H9 (cell line): ENCODE data around the gene PDCD10. TPM values are rescaled to one million over a fixed set of nuclear protein-coding genes. Genes with fewer than 3 reads are reported as not detected.
A peak's percentile ranks its signal among the peaks of the same experiment; 100 is the strongest.

Source experiments
- DNase-seq: peaks from one replicate; pipeline ENCODE4 v3.0.0-alpha.2; 2017
- H2AFZ ChIP-seq: one replicate; pipeline ENCODE4 v1.6.1; 2013; ENCODE audit warnings: mild to moderate bottlenecking, low read length, control low read depth, moderate library complexity
- H2AK5ac ChIP-seq: 2 replicates; pipeline ENCODE4 v1.6.1; 2013; ENCODE audit warnings: low read length, control low read depth, mixed read lengths; ENCODE audit not compliant: insufficient read length
- H2BK120ac ChIP-seq: one replicate; pipeline ENCODE4 v1.6.1; 2013; ENCODE audit warnings: low read depth, mild to moderate bottlenecking, low read length, control low read depth, inconsistent platforms; ENCODE audit not compliant: poor library complexity, severe bottlenecking
- H2BK12ac ChIP-seq: 2 replicates; pipeline ENCODE4 v1.6.1; 2013; ENCODE audit warnings: low read length, control low read depth, mixed read lengths, low read depth; ENCODE audit not compliant: insufficient read length
- H2BK15ac ChIP-seq: 2 replicates; pipeline ENCODE4 v1.6.1; 2013; ENCODE audit warnings: low read depth, low read length, control low read depth
- H2BK20ac ChIP-seq: one replicate; pipeline ENCODE4 v1.6.1; 2013; ENCODE audit warnings: low read depth, mild to moderate bottlenecking, low read length, control low read depth, inconsistent platforms; ENCODE audit not compliant: poor library complexity, severe bottlenecking
- H2BK5ac ChIP-seq: 2 replicates; pipeline ENCODE4 v1.6.1; 2013; ENCODE audit warnings: low read length, control low read depth, mixed read lengths; ENCODE audit not compliant: insufficient read length
- H3K14ac ChIP-seq: 2 replicates; pipeline ENCODE4 v1.6.1; 2013; ENCODE audit warnings: low read length, control low read depth; ENCODE audit not compliant: insufficient read depth
- H3K18ac ChIP-seq: 2 replicates; pipeline ENCODE4 v1.6.1; 2013; ENCODE audit warnings: low read depth, mild to moderate bottlenecking, mixed read lengths, low read length, control low read depth; ENCODE audit not compliant: insufficient read length
- H3K23ac ChIP-seq: 2 replicates; pipeline ENCODE4 v1.6.1; 2013; ENCODE audit warnings: low read length, control low read depth, mixed read lengths, low read depth; ENCODE audit not compliant: insufficient read length
- H3K23me2 ChIP-seq: 2 replicates; pipeline ENCODE4 v1.6.1; 2013; ENCODE audit warnings: low read depth, mild to moderate bottlenecking, mixed read lengths, low read length, control low read depth; ENCODE audit not compliant: insufficient read length, poor library complexity, severe bottlenecking
- H3K27ac ChIP-seq: 2 replicates; pipeline ENCODE4 v1.5.1; 2013; ENCODE audit warnings: low read length, control low read depth, mixed read lengths, low read depth; ENCODE audit not compliant: insufficient read length
- H3K27me3 ChIP-seq: 2 replicates; pipeline ENCODE4 v1.6.1; 2013; ENCODE audit warnings: low read length, control low read depth, inconsistent platforms; ENCODE audit not compliant: insufficient read depth
- H3K4ac ChIP-seq: 2 replicates; pipeline ENCODE4 v1.6.1; 2013; ENCODE audit warnings: low read depth, mild to moderate bottlenecking, control low read depth, inconsistent platforms, low read length, moderate library complexity
- H3K4me1 ChIP-seq: 2 replicates; pipeline ENCODE4 v1.6.1; 2013; ENCODE audit warnings: low read length, control low read depth, inconsistent platforms; ENCODE audit not compliant: insufficient read depth
- H3K4me2 ChIP-seq: 2 replicates; pipeline ENCODE4 v1.6.1; 2013; ENCODE audit warnings: low read length, control low read depth, mixed read lengths; ENCODE audit not compliant: insufficient read length, insufficient read depth
- H3K56ac ChIP-seq: 2 replicates; pipeline ENCODE4 v1.6.1; 2013; ENCODE audit warnings: low read depth, mild to moderate bottlenecking, mixed read lengths, low read length, control low read depth; ENCODE audit not compliant: insufficient read length
- H3K79me1 ChIP-seq: 2 replicates; pipeline ENCODE4 v1.6.1; 2013; ENCODE audit warnings: low read depth, mild to moderate bottlenecking, moderate library complexity, low read length, control low read depth, inconsistent platforms; ENCODE audit not compliant: insufficient read depth, poor library complexity, severe bottlenecking
- H3K79me2 ChIP-seq: 2 replicates; pipeline ENCODE4 v1.6.1; 2013; ENCODE audit warnings: low read length, control low read depth, inconsistent platforms; ENCODE audit not compliant: insufficient read depth
- H3K9ac ChIP-seq: 2 replicates; pipeline ENCODE4 v1.6.1; 2013; ENCODE audit warnings: low read length, control low read depth, mixed read lengths; ENCODE audit not compliant: insufficient read length; ENCODE audit errors: extremely low read depth
- H3K9me3 ChIP-seq: one replicate; pipeline ENCODE4 v1.6.1; 2013; ENCODE audit warnings: low read depth, low read length, inconsistent platforms; ENCODE audit not compliant: control insufficient read depth
- H3T11ph ChIP-seq: one replicate; pipeline ENCODE4 v1.6.1; 2013; ENCODE audit warnings: mild to moderate bottlenecking, low read length, control low read depth, inconsistent platforms
- H4K20me1 ChIP-seq: one replicate; pipeline ENCODE4 v1.6.1; 2013; ENCODE audit not compliant: control insufficient read depth, insufficient read length, insufficient read depth
- H4K5ac ChIP-seq: 2 replicates; pipeline ENCODE4 v1.6.1; 2013; ENCODE audit warnings: low read depth, mild to moderate bottlenecking, mixed read lengths, low read length, control low read depth; ENCODE audit not compliant: insufficient read length
- H4K8ac ChIP-seq: replicated peaks from 2 replicates; pipeline ENCODE4 v1.6.1; 2013; ENCODE audit warnings: low read length, control low read depth, mixed read lengths, low read depth; ENCODE audit not compliant: insufficient read length
- H4K91ac ChIP-seq: 2 replicates; pipeline ENCODE4 v1.6.1; 2013; ENCODE audit warnings: low read depth, mild to moderate bottlenecking, moderate library complexity, mixed read lengths, low read length, control low read depth; ENCODE audit not compliant: insufficient read length
- H3K27ac Mint-ChIP-seq, 3 experiments: 2 replicates in 2 of 3; 3 replicates in 1 of 3; pipeline ENCODE4 v1.8.0; 2020 to 2021; ENCODE audit warnings: mixed read lengths in 3 of 3, mild to moderate bottlenecking in 1 of 3, moderate library complexity in 1 of 3
- H3K27me3 Mint-ChIP-seq: 2 replicates; pipeline ENCODE4 v1.8.0; 2021; ENCODE audit warnings: low read depth, mild to moderate bottlenecking, moderate library complexity, mixed read lengths
- H3K36me3 Mint-ChIP-seq, 3 experiments: 2 replicates in 2 of 3; 3 replicates in 1 of 3; pipeline ENCODE4 v1.8.0; 2020 to 2021; ENCODE audit warnings: low read depth in 3 of 3, mixed read lengths in 3 of 3; ENCODE audit not compliant: insufficient read depth in 1 of 3
- H3K4me1 Mint-ChIP-seq, 2 experiments: 2 replicates each; pipeline ENCODE4 v1.8.0; 2020; ENCODE audit warnings: mixed read lengths in 2 of 2
- H3K4me3 Mint-ChIP-seq, 2 experiments: 2 replicates in 1 of 2; 3 replicates in 1 of 2; pipeline ENCODE4 v1.8.0; 2020 to 2021; ENCODE audit warnings: mild to moderate bottlenecking in 2 of 2, mixed read lengths in 2 of 2, moderate library complexity in 1 of 2
- H3K9me3 Mint-ChIP-seq, 2 experiments: 2 replicates in 1 of 2; 3 replicates in 1 of 2; pipeline ENCODE4 v1.8.0; 2020; ENCODE audit warnings: mild to moderate bottlenecking in 2 of 2, mixed read lengths in 2 of 2, moderate library complexity in 1 of 2
- CTCF ChIP-seq: fragments of 200-600 bp; sonication (generic); conservative IDR thresholded peaks from 3 replicates; pipeline ENCODE4 v1.8.0; 2021; ENCODE audit warnings: antibody characterized with exemption, mild to moderate bottlenecking
- WGBS: extraction: QIAGEN DNeasy Blood & Tissue Kit; methylation state at CpG from one replicate; pipeline ENCODE4 v1.1.7; 2013; ENCODE audit warnings: missing lambda C conversion rate, low lambda C conversion rate, mixed read lengths; ENCODE audit not compliant: insufficient read length; ENCODE audit errors: extremely low coverage; 5-methylcytosine and 5-hydroxymethylcytosine counted together
- total RNA-seq: library from RNA; stranded (reverse); gene quantifications from 2 replicates; pipeline ENCODE4 v1.2.1, GENCODE V29; 2021

The PDCD10 gene
- total RNA-seq, 1 experiment from 2014 or later: 64.3 TPM

- no peak overlapping the region for H2BK15ac ChIP-seq
- Mint-ChIP-seq H3K36me3 (no peaks in the 10 kb centered on the region; a peak in 2 of 7 replicates), H3K4me3 (no peak overlapping the region; a peak in 2 of 5 replicates), H3K4me1 (peaks cover 43 to 47% of the 10 kb centered on the region in 2 experiments), H3K27ac (no peak overlapping the region; a peak in 1 of 7 replicates), H3K27me3 (no peaks in the 10 kb centered on the region), H3K9me3 (no peaks in the 10 kb centered on the region)
- no peak overlapping the region for H2BK120ac ChIP-seq
- no CpG with 5 or more reads among the region's 7 CpGs for WGBS
- H2BK20ac ChIP-seq: no peak overlapping the region
- H3K4ac ChIP-seq: no peak overlapping the region
- peaks cover 2% of the 10 kb centered on the region for H3K79me1 ChIP-seq
- H3K27me3 ChIP-seq: no peaks in the 10 kb centered on the region
- peaks cover 42% of the 10 kb centered on the region for H3K79me2 ChIP-seq
- no peak overlapping the region for H3K14ac ChIP-seq
- H2AK5ac ChIP-seq: no peak overlapping the region
- no peak overlapping the region for H3K27ac ChIP-seq
- H3T11ph ChIP-seq: no peak overlapping the region
- H3K18ac ChIP-seq: no peak overlapping the region
- no peak overlapping the region for H4K8ac ChIP-seq
- H3K4me2 ChIP-seq: peak overlapping the region; percentile 9
- no peak overlapping the region for H2BK12ac ChIP-seq
- H4K5ac ChIP-seq: no peak overlapping the region
- H3K56ac ChIP-seq: no peak overlapping the region
- no peaks in the 10 kb centered on the region for H4K20me1 ChIP-seq
- no peak for TF ChIP-seq CTCF
- H3K23me2 ChIP-seq: no peaks in the 10 kb centered on the region
- H3K4me1 ChIP-seq: no peaks in the 10 kb centered on the region; the same call in 1 of the 2 replicates
- no peak overlapping the region for H3K23ac ChIP-seq
- no peak overlapping the region for H4K91ac ChIP-seq
- no peak overlapping the region for H3K9ac ChIP-seq
- H2BK5ac ChIP-seq: no peak overlapping the region
- no peak overlapping the region for H2AFZ ChIP-seq
- no peaks in the 10 kb centered on the region for H3K9me3 ChIP-seq
- DNase-seq: no peak
Measured at GRCh38 chr3:167732313-167733065, 2.2 kb downstream of the PDCD10 start.
